Trophoblast cell (in vitro differentiated cells and primary cell): ENCODE measurements around the gene SRPK3.
"Not testable (repeated sequence)": the region's sequence is repeated elsewhere in the genome, so short reads cannot be mapped to it uniquely, and the experiment has no call there.

Source experiments
- DNase-seq, 2 donors: peaks; one replicate each; pipeline ENCODE4 v3.0.0-alpha.2; 2016
- H2AFZ ChIP-seq: 2 replicates; pipeline ENCODE4 v1.6.1; 2013; ENCODE audit warnings: low read length, moderate library complexity, mild to moderate bottlenecking; ENCODE audit not compliant: insufficient read depth, poor library complexity
- H2AK5ac ChIP-seq: 2 replicates; pipeline ENCODE4 v1.6.1; 2013; ENCODE audit warnings: mild to moderate bottlenecking, low read length
- H2BK120ac ChIP-seq: 2 replicates; pipeline ENCODE4 v1.6.1; 2013; ENCODE audit warnings: low read length, mild to moderate bottlenecking, moderate library complexity; ENCODE audit not compliant: insufficient read depth, poor library complexity
- H2BK12ac ChIP-seq: 2 replicates; pipeline ENCODE4 v1.6.1; 2013; ENCODE audit warnings: mild to moderate bottlenecking, low read length, moderate library complexity
- H2BK5ac ChIP-seq: 2 replicates; pipeline ENCODE4 v1.6.1; 2013; ENCODE audit warnings: low read length, low read depth, moderate library complexity, mild to moderate bottlenecking; ENCODE audit not compliant: poor library complexity
- H3K14ac ChIP-seq: 2 replicates; pipeline ENCODE4 v1.6.1; 2013; ENCODE audit warnings: mild to moderate bottlenecking, low read length
- H3K18ac ChIP-seq: 2 replicates; pipeline ENCODE4 v1.6.1; 2013; ENCODE audit warnings: mild to moderate bottlenecking, low read length
- H3K23ac ChIP-seq: 2 replicates; pipeline ENCODE4 v1.6.1; 2013; ENCODE audit warnings: low read length
- H3K27ac ChIP-seq: 2 replicates; pipeline ENCODE4 v1.5.1; 2013; ENCODE audit warnings: low read depth, mild to moderate bottlenecking, inconsistent platforms, low read length, moderate library complexity
- H3K27me3 ChIP-seq: 2 replicates; pipeline ENCODE4 v1.6.1; 2013; ENCODE audit warnings: inconsistent platforms, mild to moderate bottlenecking, low read length, moderate library complexity; ENCODE audit not compliant: insufficient read depth
- H3K36me3 ChIP-seq, 2 experiments: 1 replicate in 1 of 2; 2 replicates in 1 of 2; pipeline ENCODE4 v1.6.1; 2013; ENCODE audit warnings: low read length in 2 of 2, mild to moderate bottlenecking in 2 of 2, moderate library complexity in 1 of 2; ENCODE audit not compliant: insufficient read depth in 2 of 2, control insufficient read depth in 1 of 2
- H3K4ac ChIP-seq: 2 replicates; pipeline ENCODE4 v1.6.1; 2013; ENCODE audit warnings: low read depth, mild to moderate bottlenecking, low read length, moderate library complexity
- H3K4me1 ChIP-seq, 2 experiments: 1 replicate in 1 of 2; 2 replicates in 1 of 2; pipeline ENCODE4 v1.6.1; 2013; ENCODE audit warnings: low read length in 2 of 2, mild to moderate bottlenecking in 2 of 2, moderate library complexity in 1 of 2; ENCODE audit not compliant: insufficient read depth in 2 of 2, control insufficient read depth in 1 of 2
- H3K4me2 ChIP-seq: 2 replicates; pipeline ENCODE4 v1.6.1; 2013; ENCODE audit warnings: inconsistent platforms, mild to moderate bottlenecking, low read length, moderate library complexity
- H3K4me3 ChIP-seq: 2 replicates; pipeline ENCODE4 v1.5.1; 2013; ENCODE audit warnings: mild to moderate bottlenecking, low read depth, low read length, inconsistent platforms
- H3K79me1 ChIP-seq: one replicate; pipeline ENCODE4 v1.6.1; 2013; ENCODE audit warnings: low read length
- H3K79me2 ChIP-seq: 2 replicates; pipeline ENCODE4 v1.6.1; 2013; ENCODE audit warnings: low read length, mild to moderate bottlenecking; ENCODE audit not compliant: control insufficient read depth, insufficient read depth, poor library complexity
- H3K9ac ChIP-seq: 2 replicates; pipeline ENCODE4 v1.6.1; 2013; ENCODE audit warnings: mild to moderate bottlenecking, low read length
- H3K9me3 ChIP-seq: 2 replicates; pipeline ENCODE4 v1.6.1; 2013; ENCODE audit warnings: low read depth, mild to moderate bottlenecking, control low read depth, inconsistent platforms, low read length; ENCODE audit not compliant: insufficient read depth
- H4K12ac ChIP-seq: 2 replicates; pipeline ENCODE4 v1.6.1; 2013; ENCODE audit warnings: low read depth, mild to moderate bottlenecking, low read length, moderate library complexity
- H4K8ac ChIP-seq: 2 replicates; pipeline ENCODE4 v1.6.1; 2013; ENCODE audit warnings: low read depth, mild to moderate bottlenecking, low read length, moderate library complexity
- H4K91ac ChIP-seq: one replicate; pipeline ENCODE4 v1.6.1; 2013; ENCODE audit warnings: low read depth, mild to moderate bottlenecking, low read length, moderate library complexity
- WGBS: extraction: QIAGEN DNeasy Blood & Tissue Kit; methylation state at CpG from one replicate; pipeline ENCODE4 v1.1.7; 2013; ENCODE audit warnings: missing lambda C conversion rate; ENCODE audit not compliant: insufficient read length, insufficient coverage; ENCODE audit errors: extremely low coverage; 5-methylcytosine and 5-hydroxymethylcytosine counted together

Gene SRPK3

DNA sequence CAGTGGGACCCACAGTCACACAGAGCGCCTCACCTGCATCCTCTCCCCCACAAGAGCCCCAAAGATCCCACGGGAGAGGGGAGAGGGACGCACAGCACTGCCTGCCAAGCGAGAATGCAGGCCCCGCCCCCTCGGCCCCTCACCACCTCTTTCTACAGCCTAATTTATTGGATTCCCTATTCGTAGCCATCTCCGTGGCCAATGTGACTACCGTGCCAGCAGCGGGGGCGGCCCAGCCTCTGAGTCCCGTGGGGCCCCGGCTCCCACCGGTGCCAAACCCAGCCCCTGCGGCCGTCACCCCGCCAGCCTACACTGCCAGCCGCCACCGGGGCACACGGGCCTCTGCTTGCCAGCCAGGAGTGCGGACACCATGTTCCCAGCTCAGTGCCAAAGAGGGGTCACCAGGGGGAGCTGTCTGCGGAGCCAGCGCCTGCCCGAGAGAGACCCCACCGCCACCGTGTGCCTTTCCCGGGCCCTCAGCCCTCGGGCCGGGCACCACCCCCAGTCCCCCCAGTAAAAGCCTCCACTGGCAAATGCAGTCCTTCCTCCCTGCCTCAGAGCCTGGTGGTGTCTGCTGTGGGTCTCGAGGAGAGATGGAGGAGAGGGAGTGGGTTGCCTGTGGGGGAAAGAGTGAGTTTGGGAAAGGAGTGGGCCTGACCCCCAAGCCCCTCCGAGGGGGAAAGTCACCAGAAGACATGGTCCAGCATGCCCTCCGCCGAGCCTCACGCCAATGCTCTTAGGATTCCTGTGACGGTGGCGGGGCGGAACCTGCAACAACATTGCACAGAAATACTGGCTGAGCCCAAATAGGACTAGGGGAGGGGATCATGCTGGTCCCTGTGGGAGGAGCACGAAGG, 36.4 kb upstream of the SRPK3 start:
- H3K4me2 ChIP-seq: peak overlapping the region; percentile 39
- peak; percentile 47 to 55 for DNase-seq
- WGBS: no CpG with 5 or more reads among the region's 38 CpGs
- peaks cover 2% of the 10 kb centered on the region for H3K79me1 ChIP-seq
- H3K18ac ChIP-seq: no peak overlapping the region
- no peak overlapping the region for H2AFZ ChIP-seq
- no peak overlapping the region for H3K23ac ChIP-seq
- peaks cover 12 to 16% of the 10 kb centered on the region in 2 experiments for H3K4me1 ChIP-seq
- H4K12ac ChIP-seq: peak overlapping the region; percentile 70
- no peak overlapping the region for H2BK120ac ChIP-seq
- no peak overlapping the region for H3K27ac ChIP-seq
- no peak overlapping the region for H3K4ac ChIP-seq
- no peak overlapping the region for H2AK5ac ChIP-seq
- H3K36me3 ChIP-seq: peaks cover 3% of the 10 kb centered on the region in 2 experiments
- peak overlapping the region; percentile 49 for H2BK12ac ChIP-seq
- peak overlapping the region; percentile 37 for H4K91ac ChIP-seq
- H3K14ac ChIP-seq: peak overlapping the region; percentile 25
- H3K27me3 ChIP-seq: no peaks in the 10 kb centered on the region
- peak overlapping the region; percentile 70 for H4K8ac ChIP-seq
- no peak overlapping the region for H3K9ac ChIP-seq
- H3K9me3 ChIP-seq: no peaks in the 10 kb centered on the region
- H3K4me3 ChIP-seq: no peak overlapping the region
- H2BK5ac ChIP-seq: no peak overlapping the region
- H3K79me2 ChIP-seq: no peaks in the 10 kb centered on the region

DNA sequence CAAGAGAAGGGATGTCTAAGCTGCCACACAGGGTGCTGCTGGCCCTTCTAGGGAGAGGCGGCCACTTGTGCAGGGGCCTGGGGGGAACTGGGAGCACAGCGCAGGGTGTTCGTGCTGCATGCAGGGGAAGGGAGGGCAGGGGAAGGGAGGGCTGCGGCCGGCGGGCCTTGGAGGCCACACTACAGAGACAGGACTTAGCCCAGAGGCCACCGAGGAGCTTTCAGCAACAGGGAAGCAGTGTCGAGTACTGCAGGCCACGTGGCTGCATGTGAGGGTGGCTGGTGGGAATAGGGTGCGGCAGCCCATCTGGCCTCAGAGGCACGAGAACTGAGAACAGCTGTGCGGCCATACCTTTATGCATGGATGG, 35.8 kb upstream of the SRPK3 start:
- H3K23ac ChIP-seq, H3K9ac ChIP-seq, H2BK120ac ChIP-seq, H3K4ac ChIP-seq, H3K14ac ChIP-seq, H2AFZ ChIP-seq, DNase-seq, H3K18ac ChIP-seq, H2BK12ac ChIP-seq, H3K79me1 ChIP-seq, H4K8ac ChIP-seq, H3K4me2 ChIP-seq, H3K36me3 ChIP-seq, H3K9me3 ChIP-seq, H4K91ac ChIP-seq, H3K79me2 ChIP-seq, H4K12ac ChIP-seq, H2AK5ac ChIP-seq, H3K27ac ChIP-seq, H3K4me3 ChIP-seq, H3K27me3 ChIP-seq, H2BK5ac ChIP-seq: not testable (repeated sequence)
- WGBS: no CpG with 5 or more reads among the region's 12 CpGs
- peaks cover 9 to 13% of the 10 kb centered on the region in 2 experiments for H3K4me1 ChIP-seq

DNA sequence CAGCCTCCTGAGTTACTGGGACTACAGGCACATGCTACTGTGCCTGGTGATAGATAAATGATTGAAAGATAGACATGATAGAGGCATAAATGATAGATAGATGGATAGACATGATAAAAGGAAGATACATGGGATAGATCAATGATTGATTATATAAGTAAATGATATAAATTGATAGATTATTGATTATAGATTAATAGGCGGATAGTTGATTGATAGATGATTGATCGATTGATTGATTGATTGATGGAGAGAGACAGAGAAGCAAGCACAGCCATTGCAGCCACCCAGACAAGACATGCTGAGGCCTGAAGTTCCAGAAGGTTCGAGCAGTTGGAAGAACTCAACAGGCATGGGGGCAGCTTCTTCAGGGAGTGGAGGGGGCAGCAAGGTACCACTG, 34.5 kb upstream of the SRPK3 start:
- 100% methylated on average over 2 of the region's 3 CpGs for WGBS

DNA sequence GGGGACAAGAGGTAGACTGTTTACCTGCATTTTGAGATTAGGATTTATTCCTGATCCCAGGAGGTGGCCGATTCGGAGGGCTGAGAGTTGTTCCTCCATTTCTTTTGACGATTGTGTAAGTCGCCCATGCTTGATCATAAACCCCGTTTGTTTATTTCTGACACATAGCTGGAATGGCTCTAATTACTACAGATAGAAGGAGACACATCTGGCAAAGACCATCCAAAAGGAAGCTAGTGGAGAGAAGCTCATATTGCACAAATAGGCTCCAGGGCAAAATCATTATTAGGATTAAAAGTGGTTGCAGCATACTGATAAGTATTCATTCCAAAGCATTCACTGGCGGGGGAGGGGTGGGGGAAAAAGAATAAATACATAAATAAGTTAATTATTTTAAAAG, 33.9 kb upstream of the SRPK3 start:
- not testable (repeated sequence) for H3K23ac ChIP-seq, H3K4me3 ChIP-seq, H2BK5ac ChIP-seq, H2BK12ac ChIP-seq, H3K4ac ChIP-seq, H3K27ac ChIP-seq, H3K18ac ChIP-seq, H3K79me2 ChIP-seq, H4K8ac ChIP-seq, H2BK120ac ChIP-seq, H2AFZ ChIP-seq, H3K9me3 ChIP-seq, H3K36me3 ChIP-seq, H2AK5ac ChIP-seq, H3K14ac ChIP-seq, H3K4me2 ChIP-seq, DNase-seq, H4K12ac ChIP-seq, H4K91ac ChIP-seq, H3K9ac ChIP-seq, H3K79me1 ChIP-seq, H3K27me3 ChIP-seq
- peaks cover 9 to 13% of the 10 kb centered on the region in 2 experiments for H3K4me1 ChIP-seq
- no CpG with 5 or more reads among the region's 6 CpGs for WGBS

More for the DNA sequence above, 34.5 kb upstream of the SRPK3 start:
- Histone ChIP-seq H3K79me2 (no peaks in the 10 kb centered on the region), H3K4me3 (no peak overlapping the region), H3K27ac (no peak overlapping the region), H2BK12ac (no peak overlapping the region), H3K36me3 (peaks cover 0 to 2% of the 10 kb centered on the region in 2 experiments), H2AFZ (no peak overlapping the region), H3K14ac (no peak overlapping the region), H3K79me1 (peaks cover 2% of the 10 kb centered on the region), H4K91ac (no peak overlapping the region), H3K4ac (no peak overlapping the region), H2AK5ac (no peak overlapping the region), H3K9ac (no peak overlapping the region), H3K9me3 (no peaks in the 10 kb centered on the region), H2BK120ac (no peak overlapping the region), H3K23ac (no peak overlapping the region), H3K18ac (no peak overlapping the region), H4K12ac (no peak overlapping the region), H3K27me3 (no peaks in the 10 kb centered on the region), H4K8ac (no peak overlapping the region), H2BK5ac (no peak overlapping the region), H3K4me2 (no peak overlapping the region), H3K4me1 (peaks cover 9 to 13% of the 10 kb centered on the region in 2 experiments)
- no peak for DNase-seq
